CD1c-positive myeloid dendritic cell (primary cell): Measurements from ENCODE around the gene BAZ1B.
"Not testable (repeated sequence)": the region's sequence is repeated elsewhere in the genome, so short reads cannot be mapped to it uniquely, and the experiment has no call there.

Experiments used
- DNase-seq: peaks from one replicate; pipeline ENCODE4 v3.0.0-alpha.2; 2016; ENCODE audit errors: extremely low spot score

The BAZ1B gene

DNA sequence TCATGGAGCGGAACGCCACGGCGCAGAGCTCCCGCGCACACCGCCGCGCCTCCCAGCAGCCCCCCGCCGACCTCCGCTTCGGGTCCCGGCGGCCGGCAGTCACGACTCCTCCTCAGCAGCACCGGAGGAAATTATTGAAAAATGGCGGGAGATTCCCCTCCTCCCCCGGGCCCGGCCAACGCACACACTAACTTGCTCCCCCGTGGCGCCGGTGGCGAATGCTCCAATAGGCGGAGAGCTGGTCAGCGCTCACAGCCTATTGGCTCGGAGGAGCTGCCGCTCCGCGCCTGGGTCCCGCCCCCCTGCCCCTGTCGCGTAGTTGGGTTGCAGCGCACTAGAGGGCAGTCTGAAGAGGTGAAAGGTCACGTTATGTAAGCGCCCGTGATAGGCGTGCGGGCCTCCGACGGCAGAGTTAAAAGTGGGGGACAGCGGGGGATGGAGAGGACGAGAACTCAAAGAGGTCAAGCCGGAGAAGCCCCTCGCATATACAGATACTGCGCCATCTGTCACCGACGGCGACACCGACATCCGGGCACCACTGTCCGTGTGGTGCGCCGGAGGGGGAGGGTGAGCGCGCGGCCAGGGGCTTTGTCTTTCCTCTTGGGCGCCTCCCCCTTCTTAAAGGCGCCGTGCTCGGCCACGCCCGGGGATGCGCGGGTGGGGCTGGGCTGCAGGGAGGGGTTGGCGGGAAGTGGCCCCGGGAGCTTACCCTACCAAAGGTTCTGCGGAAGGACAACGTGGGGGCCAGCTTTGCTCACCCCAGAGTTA lies at the start of gene BAZ1B:
Gene BAZ1B, minus strand, starts transcription at position 189 of the 768 bp plus-strand sequence. CDS start 360 bp downstream, outside the sequence.
- peak; percentile 98 for DNase-seq

- no peak for DNase-seq
Measured at GRCh38 chr7:73570977-73571376, 48.9 kb upstream of the BAZ1B start.

GRCh38 chr7:73570521-73570920 lies 48.4 kb upstream of the BAZ1B start:
- DNase-seq, result no peak

DNA sequence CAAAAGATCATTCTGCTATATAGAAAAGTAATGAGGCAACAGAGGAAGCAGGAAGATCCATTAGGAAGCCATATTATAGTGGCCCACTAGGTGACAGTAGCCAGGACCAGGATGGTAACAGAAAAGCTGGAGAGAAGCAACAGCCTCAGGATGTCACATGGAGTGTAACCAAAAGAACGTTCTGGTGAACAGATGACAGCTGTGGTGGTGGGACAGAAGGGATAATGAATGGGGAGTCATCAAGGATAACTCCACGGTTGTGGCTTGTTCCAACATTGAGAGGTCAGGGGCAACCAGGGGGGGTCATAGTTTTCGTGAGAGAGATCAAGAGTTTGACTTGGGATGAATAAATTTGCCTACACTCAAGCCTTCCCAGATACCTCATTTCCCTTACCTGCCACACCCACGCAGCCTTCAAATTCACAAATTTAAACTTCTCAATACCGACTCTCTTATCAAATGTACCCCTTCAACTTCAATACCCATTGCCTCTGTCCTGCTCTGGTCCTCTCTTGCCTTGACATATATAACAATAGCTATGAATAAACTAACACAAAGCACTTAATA lies 47.0 kb upstream of the BAZ1B start:
- DNase-seq, result no peak

GRCh38 chr7:73567846-73568685 lies 46.0 kb upstream of the BAZ1B start:
- DNase-seq, result no peak

- DNase-seq, result no peak
Measured at GRCh38 chr7:73567140-73567539, 45.0 kb upstream of the BAZ1B start.

- DNase-seq, result not testable (repeated sequence)
Measured at GRCh38 chr7:73566431-73566830, 44.3 kb upstream of the BAZ1B start.

GRCh38 chr7:73565675-73566340 lies 43.7 kb upstream of the BAZ1B start:
- DNase-seq, result no peak

- peak; percentile 49 for DNase-seq
Measured at GRCh38 chr7:73560109-73560835, 38.2 kb upstream of the BAZ1B start.

GRCh38 chr7:73557397-73558257 lies 35.5 kb upstream of the BAZ1B start, which contains the start of gene BCL7B:
Gene BCL7B, minus strand, starts transcription at chr7:73557690. Its CDS starts 112 bp downstream, at chr7:73557578.
- peak; percentile 93 for DNase-seq

GRCh38 chr7:73557108-73557396 lies 35.0 kb upstream of the BAZ1B start:
- DNase-seq, result peak; percentile 98

- no peak for DNase-seq
Measured at GRCh38 chr7:73556208-73557107, 34.4 kb upstream of the BAZ1B start.

GRCh38 chr7:73555411-73555982 lies 33.4 kb upstream of the BAZ1B start:
- DNase-seq, result no peak

DNA sequence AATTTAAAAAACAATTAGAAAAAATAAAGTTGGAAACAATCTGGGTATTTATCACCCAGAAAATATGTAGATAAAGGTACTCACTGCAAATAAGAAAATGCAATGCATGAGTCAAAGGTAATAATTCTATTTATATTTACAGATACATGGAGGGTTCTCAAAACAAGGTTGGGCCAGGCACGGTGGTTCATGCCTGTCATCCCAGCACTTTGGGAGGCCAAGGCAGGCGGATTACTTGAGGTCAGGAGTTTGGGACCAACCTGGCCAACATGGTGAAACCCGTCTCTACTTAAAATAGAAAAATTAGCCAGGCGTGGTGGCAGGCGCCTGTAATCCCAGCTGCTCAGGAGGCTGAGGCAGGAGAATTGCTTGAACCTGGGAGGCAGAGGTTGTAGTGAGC lies 28.0 kb upstream of the BAZ1B start:
- not testable (repeated sequence) for DNase-seq

- DNase-seq, result no peak
Measured at GRCh38 chr7:73549176-73549575, 27.1 kb upstream of the BAZ1B start.

DNA sequence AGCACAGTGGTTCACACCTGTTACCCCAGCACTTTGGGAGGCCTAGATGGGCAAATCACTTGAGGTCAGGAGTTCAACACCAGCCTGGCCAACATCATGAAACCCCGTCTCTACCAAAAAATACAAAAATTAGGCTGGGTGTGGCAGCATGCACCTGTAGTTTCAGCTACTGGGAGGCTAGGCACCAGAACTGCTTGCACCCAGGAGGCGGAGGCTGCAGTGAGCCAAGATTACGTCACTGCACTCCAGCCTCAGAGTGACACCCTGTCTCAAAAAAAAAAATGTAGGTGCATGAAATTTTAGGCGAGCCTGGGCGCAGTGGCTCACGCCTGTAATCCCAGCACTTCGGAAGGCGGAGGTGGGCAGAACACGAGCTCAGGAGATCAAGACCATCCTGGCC lies 25.7 kb upstream of the BAZ1B start:
- DNase-seq, result no peak

- no peak for DNase-seq
Measured at GRCh38 chr7:73544678-73545077, 22.6 kb upstream of the BAZ1B start.

- DNase-seq, result no peak
Measured at GRCh38 chr7:73541722-73542121, 19.6 kb upstream of the BAZ1B start.

DNA sequence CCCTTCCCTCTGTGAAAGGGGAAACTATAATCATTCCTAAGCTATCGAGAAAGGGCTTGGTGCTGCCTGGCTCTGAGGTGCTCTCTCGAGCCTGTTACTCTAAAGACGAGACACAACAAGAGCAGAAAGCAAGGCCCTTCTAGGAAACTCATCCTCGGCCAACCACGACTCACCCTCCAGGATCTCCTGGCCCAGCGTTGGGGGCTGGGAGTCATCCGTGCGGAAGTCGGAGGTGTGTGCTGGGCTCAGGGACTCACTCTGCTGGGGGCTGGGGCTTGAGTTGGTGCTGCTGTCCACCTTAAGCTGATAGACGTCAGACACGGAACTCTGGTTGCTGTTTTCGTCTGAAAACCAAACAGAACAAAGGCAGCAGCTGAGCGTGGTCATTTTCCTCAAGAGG lies 17.6 kb upstream of the BAZ1B start:
- no peak for DNase-seq
